Measurements from ENCODE around the gene SDK1.

Gene SDK1

GRCh38 chr7:4159761-4160554 lies 858.9 kb downstream of the SDK1 start:
- in situ Hi-C loops (cut with MboI; ENCODE audit: low sequenced_read_pairs), result no loop called here

- in situ Hi-C loops (cut with MboI; ENCODE audit: low sequenced_read_pairs), result no loop called here
These were observed 862.0 kb downstream of the SDK1 start for GRCh38 chr7:4162884-4163564.

- in situ Hi-C loops (cut with MboI; ENCODE audit: low sequenced_read_pairs), result no loop called here
These were observed 862.6 kb downstream of the SDK1 start for GRCh38 chr7:4163565-4164203.

- in situ Hi-C loops (cut with MboI; ENCODE audit: low sequenced_read_pairs), result no loop called here
These were observed 863.5 kb downstream of the SDK1 start for GRCh38 chr7:4164556-4164955.

- in situ Hi-C loops (cut with MboI; ENCODE audit: low sequenced_read_pairs), result no loop called here
These were observed 865.3 kb downstream of the SDK1 start for GRCh38 chr7:4166340-4166739.

- in situ Hi-C loops (cut with MboI; ENCODE audit: low sequenced_read_pairs), result no loop called here
These were observed 865.8 kb downstream of the SDK1 start for GRCh38 chr7:4166807-4167206.

- in situ Hi-C loops (cut with MboI; ENCODE audit: low sequenced_read_pairs), result no loop called here
These were observed 866.4 kb downstream of the SDK1 start for GRCh38 chr7:4167385-4167910.

GRCh38 chr7:4168041-4168440 lies 867.0 kb downstream of the SDK1 start:
- in situ Hi-C loops (cut with MboI; ENCODE audit: low sequenced_read_pairs), result no loop called here

- in situ Hi-C loops (cut with MboI; ENCODE audit: low sequenced_read_pairs), result no loop called here
These were observed 867.5 kb downstream of the SDK1 start for GRCh38 chr7:4168541-4168940.

GRCh38 chr7:4169455-4169854 lies 868.4 kb downstream of the SDK1 start:
- in situ Hi-C loops (cut with MboI; ENCODE audit: low sequenced_read_pairs), result no loop called here

GRCh38 chr7:4170997-4171786 lies 870.1 kb downstream of the SDK1 start:
- in situ Hi-C loops (cut with MboI; ENCODE audit: low sequenced_read_pairs), result no loop called here

- in situ Hi-C loops (cut with MboI; ENCODE audit: low sequenced_read_pairs), result no loop called here
These were observed 871.8 kb downstream of the SDK1 start for GRCh38 chr7:4172883-4173282.

GRCh38 chr7:4173615-4174014 lies 872.6 kb downstream of the SDK1 start:
- in situ Hi-C loops (cut with MboI; ENCODE audit: low sequenced_read_pairs), result no loop called here

GRCh38 chr7:4174016-4174415 lies 873.0 kb downstream of the SDK1 start:
- in situ Hi-C loops (cut with MboI; ENCODE audit: low sequenced_read_pairs), result no loop called here

- in situ Hi-C loops (cut with MboI; ENCODE audit: low sequenced_read_pairs), result no loop called here
These were observed 873.4 kb downstream of the SDK1 start for GRCh38 chr7:4174451-4174850.

GRCh38 chr7:4174884-4175283 lies 873.8 kb downstream of the SDK1 start:
- in situ Hi-C loops (cut with MboI; ENCODE audit: low sequenced_read_pairs), result no loop called here

GRCh38 chr7:4175346-4175973 lies 874.4 kb downstream of the SDK1 start:
- in situ Hi-C loops (cut with MboI; ENCODE audit: low sequenced_read_pairs), result no loop called here

GRCh38 chr7:4177001-4177400 lies 875.9 kb downstream of the SDK1 start:
- in situ Hi-C loops (cut with MboI; ENCODE audit: low sequenced_read_pairs), result no loop called here

GRCh38 chr7:4178416-4178815 lies 877.4 kb downstream of the SDK1 start:
- in situ Hi-C loops (cut with MboI; ENCODE audit: low sequenced_read_pairs), result no loop called here

GRCh38 chr7:4178916-4179687 lies 878.0 kb downstream of the SDK1 start:
- in situ Hi-C loops (cut with MboI; ENCODE audit: low sequenced_read_pairs), result no loop called here

Measured in hTERT RPE-1 (cell line).